OCI-LY3 (cell line): ENCODE results near the gene HELZ.

Experiments used
- EZH2phosphoT487 ChIP-seq: fragments of 200-600 bp; shearing (Covaris generic); IDR thresholded peaks from 2 replicates; pipeline ENCODE4 v1.6.1; 2018; ENCODE audit warnings: antibody characterized with exemption, mixed run types, low read depth
- TF ChIP-seq, protein P1 (sequence below): fragments of 200-600, 300-600 bp; sonication (generic); IDR thresholded peaks from 2 replicates; pipeline ENCODE4 v1.5.1; 2014; ENCODE audit warnings: antibody characterized with exemption, low read length, low read depth

DNA sequence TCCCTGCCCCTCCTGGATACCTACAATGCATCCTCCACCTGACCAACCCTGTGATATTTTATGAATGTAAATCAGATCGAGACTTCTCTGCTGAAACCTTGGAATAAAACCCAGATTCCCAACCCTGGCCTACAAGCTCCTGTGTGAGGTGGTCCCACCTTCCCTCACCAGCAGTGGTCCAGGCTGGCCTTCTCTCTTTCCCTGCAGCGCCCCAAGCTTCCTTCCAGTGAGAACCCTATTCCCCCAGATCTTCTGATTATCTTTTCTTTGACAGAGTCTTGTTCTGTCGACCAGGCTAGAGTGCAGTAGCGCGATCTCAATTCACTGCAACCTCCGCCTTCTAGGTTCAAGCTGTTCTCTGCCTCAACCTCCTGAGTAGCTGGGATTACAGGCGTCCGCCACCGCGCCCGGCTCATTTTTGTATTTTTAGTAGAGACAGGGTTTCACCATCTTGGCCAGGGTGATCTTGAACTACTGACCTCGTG, 2.5 kb upstream of the HELZ start:
- TF ChIP-seq, protein P1, sequence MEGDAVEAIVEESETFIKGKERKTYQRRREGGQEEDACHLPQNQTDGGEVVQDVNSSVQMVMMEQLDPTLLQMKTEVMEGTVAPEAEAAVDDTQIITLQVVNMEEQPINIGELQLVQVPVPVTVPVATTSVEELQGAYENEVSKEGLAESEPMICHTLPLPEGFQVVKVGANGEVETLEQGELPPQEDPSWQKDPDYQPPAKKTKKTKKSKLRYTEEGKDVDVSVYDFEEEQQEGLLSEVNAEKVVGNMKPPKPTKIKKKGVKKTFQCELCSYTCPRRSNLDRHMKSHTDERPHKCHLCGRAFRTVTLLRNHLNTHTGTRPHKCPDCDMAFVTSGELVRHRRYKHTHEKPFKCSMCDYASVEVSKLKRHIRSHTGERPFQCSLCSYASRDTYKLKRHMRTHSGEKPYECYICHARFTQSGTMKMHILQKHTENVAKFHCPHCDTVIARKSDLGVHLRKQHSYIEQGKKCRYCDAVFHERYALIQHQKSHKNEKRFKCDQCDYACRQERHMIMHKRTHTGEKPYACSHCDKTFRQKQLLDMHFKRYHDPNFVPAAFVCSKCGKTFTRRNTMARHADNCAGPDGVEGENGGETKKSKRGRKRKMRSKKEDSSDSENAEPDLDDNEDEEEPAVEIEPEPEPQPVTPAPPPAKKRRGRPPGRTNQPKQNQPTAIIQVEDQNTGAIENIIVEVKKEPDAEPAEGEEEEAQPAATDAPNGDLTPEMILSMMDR, result no peak
- TF ChIP-seq EZH2phosphoT487, result no peak
